ENCODE measurements around the gene OST4. TPM values are rescaled to one million over a fixed set of nuclear protein-coding genes. Genes with fewer than 3 reads are reported as not detected.

Gene OST4
- total RNA-seq, 1 donor from 2014 or later: 395 TPM

GRCh38 chr2:27109083-27109482, 37.6 kb upstream of the OST4 start:
- H3K27me3 ChIP-seq (ENCODE audit: insufficient read depth, low read length): peaks cover 11% of the 10 kb centered on the region
- FAIRE-seq: no peak
- no peak overlapping the region for H3K27ac ChIP-seq (ENCODE audit: low read depth, low read length)
- no peaks in the 10 kb centered on the region for H3K4me1 ChIP-seq (ENCODE audit: insufficient read depth, low read length)
- no peak overlapping the region for H3K9ac ChIP-seq (ENCODE audit: low read length)
- TF ChIP-seq EZH2 (IDR thresholded peaks at IDR 0.05; ENCODE audit: insufficient read depth, low read length) (no peak), CTCF (IDR thresholded peaks at IDR 0.05; ENCODE audit: insufficient read depth, low read depth, low read length) (no peak)
- Mint-ChIP-seq H3K27me3 (ENCODE audit: low read depth, unreplicated experiment) (peaks cover 34% of the 10 kb centered on the region), H3K27ac (ENCODE audit: unreplicated experiment) (no peak overlapping the region), H3K4me3 (ENCODE audit: unreplicated experiment) (no peak overlapping the region), H3K36me3 (ENCODE audit: low read depth, unreplicated experiment) (no peaks in the 10 kb centered on the region), H3K4me1 (ENCODE audit: low read depth, unreplicated experiment) (no peaks in the 10 kb centered on the region), H3K9me3 (ENCODE audit: unreplicated experiment) (peaks cover 3% of the 10 kb centered on the region)
- H3K4me2 ChIP-seq (ENCODE audit: low read length): no peak overlapping the region
- no peaks in the 10 kb centered on the region for H3K36me3 ChIP-seq (ENCODE audit: insufficient read depth, low read length)
- no peak overlapping the region for H2AFZ ChIP-seq (ENCODE audit: low read depth, low read length)
- no peak overlapping the region for H3K4me3 ChIP-seq (ENCODE audit: insufficient read depth, low read depth, low read length)
- H3K9me3 ChIP-seq (ENCODE audit: insufficient read depth, low read depth, low read length): no peaks in the 10 kb centered on the region
- no peak for DNase-seq (ENCODE audit: low read depth)
- H4K20me1 ChIP-seq (ENCODE audit: insufficient read depth, low read length): no peaks in the 10 kb centered on the region
- H3K79me2 ChIP-seq (ENCODE audit: insufficient read depth, low read length): no peaks in the 10 kb centered on the region

- Mint-ChIP-seq H3K9me3 (ENCODE audit: unreplicated experiment) (no peaks in the 10 kb centered on the region), H3K27me3 (ENCODE audit: low read depth, unreplicated experiment) (peaks cover 31% of the 10 kb centered on the region), H3K36me3 (ENCODE audit: low read depth, unreplicated experiment) (no peaks in the 10 kb centered on the region), H3K4me1 (ENCODE audit: low read depth, unreplicated experiment) (no peaks in the 10 kb centered on the region), H3K4me3 (ENCODE audit: unreplicated experiment) (no peak overlapping the region), H3K27ac (ENCODE audit: unreplicated experiment) (no peak overlapping the region)
- no peaks in the 10 kb centered on the region for H4K20me1 ChIP-seq (ENCODE audit: insufficient read depth, low read length)
- peaks cover 11% of the 10 kb centered on the region for H3K27me3 ChIP-seq (ENCODE audit: insufficient read depth, low read length)
- no peak for FAIRE-seq
- H3K4me1 ChIP-seq (ENCODE audit: insufficient read depth, low read length): no peaks in the 10 kb centered on the region
- no peaks in the 10 kb centered on the region for H3K36me3 ChIP-seq (ENCODE audit: insufficient read depth, low read length)
- DNase-seq (ENCODE audit: low read depth): no peak
- no peak for TF ChIP-seq CTCF (IDR thresholded peaks at IDR 0.05; ENCODE audit: insufficient read depth, low read depth, low read length)
- no peak for TF ChIP-seq EZH2 (IDR thresholded peaks at IDR 0.05; ENCODE audit: insufficient read depth, low read length)
- no peak overlapping the region for H3K4me3 ChIP-seq (ENCODE audit: insufficient read depth, low read depth, low read length)
- no peak overlapping the region for H2AFZ ChIP-seq (ENCODE audit: low read depth, low read length)
- no peak overlapping the region for H3K4me2 ChIP-seq (ENCODE audit: low read length)
- no peaks in the 10 kb centered on the region for H3K9me3 ChIP-seq (ENCODE audit: insufficient read depth, low read depth, low read length)
- no peak overlapping the region for H3K9ac ChIP-seq (ENCODE audit: low read length)
- no peak overlapping the region for H3K27ac ChIP-seq (ENCODE audit: low read depth, low read length)
- H3K79me2 ChIP-seq (ENCODE audit: insufficient read depth, low read length): no peaks in the 10 kb centered on the region
Observed at GRCh38 chr2:27108221-27108620, 36.8 kb upstream of the OST4 start.

GRCh38 chr2:27105981-27106380, 34.5 kb upstream of the OST4 start:
- H3K27me3 ChIP-seq (ENCODE audit: insufficient read depth, low read length): peaks cover 12% of the 10 kb centered on the region
- Mint-ChIP-seq H3K4me1 (ENCODE audit: low read depth, unreplicated experiment) (no peaks in the 10 kb centered on the region), H3K27ac (ENCODE audit: unreplicated experiment) (no peak overlapping the region), H3K4me3 (ENCODE audit: unreplicated experiment) (no peak overlapping the region), H3K9me3 (ENCODE audit: unreplicated experiment) (no peaks in the 10 kb centered on the region), H3K36me3 (ENCODE audit: low read depth, unreplicated experiment) (peaks cover 2% of the 10 kb centered on the region), H3K27me3 (ENCODE audit: low read depth, unreplicated experiment) (peaks cover 34% of the 10 kb centered on the region)
- no peaks in the 10 kb centered on the region for H4K20me1 ChIP-seq (ENCODE audit: insufficient read depth, low read length)
- no peak for FAIRE-seq
- DNase-seq (ENCODE audit: low read depth): no peak
- TF ChIP-seq CTCF (IDR thresholded peaks at IDR 0.05; ENCODE audit: insufficient read depth, low read depth, low read length): no peak
- TF ChIP-seq EZH2 (IDR thresholded peaks at IDR 0.05; ENCODE audit: insufficient read depth, low read length): no peak
- no peaks in the 10 kb centered on the region for H3K4me1 ChIP-seq (ENCODE audit: insufficient read depth, low read length)
- H3K9me3 ChIP-seq (ENCODE audit: insufficient read depth, low read depth, low read length): no peaks in the 10 kb centered on the region
- no peak overlapping the region for H3K4me2 ChIP-seq (ENCODE audit: low read length)
- no peak overlapping the region for H2AFZ ChIP-seq (ENCODE audit: low read depth, low read length)
- no peaks in the 10 kb centered on the region for H3K36me3 ChIP-seq (ENCODE audit: insufficient read depth, low read length)
- no peaks in the 10 kb centered on the region for H3K79me2 ChIP-seq (ENCODE audit: insufficient read depth, low read length)
- H3K9ac ChIP-seq (ENCODE audit: low read length): no peak overlapping the region
- no peak overlapping the region for H3K27ac ChIP-seq (ENCODE audit: low read depth, low read length)
- H3K4me3 ChIP-seq (ENCODE audit: insufficient read depth, low read depth, low read length): no peak overlapping the region

Data from astrocyte (in vitro differentiated cells and primary cell).